Fibroblast of mammary gland (primary cell): ENCODE data around the gene PLXNA4.
A peak's percentile ranks its signal among the peaks of the same experiment; 100 is the strongest.

Experiments
- DNase-seq: peaks from one replicate; pipeline ENCODE4 v3.0.0-alpha.2; 2010; ENCODE audit warnings: low read depth
- H3K4me3 ChIP-seq: 2 replicates; pipeline ENCODE4 v1.5.1; 2011; ENCODE audit warnings: low read depth, mild to moderate bottlenecking, low read length, moderate library complexity; ENCODE audit not compliant: control insufficient read depth
- CTCF ChIP-seq: conservative IDR thresholded peaks from 2 replicates; pipeline ENCODE4 v1.5.1; 2011; ENCODE audit warnings: low read depth, low read length, inconsistent platforms; ENCODE audit not compliant: control insufficient read depth, insufficient read depth

The PLXNA4 gene

GRCh38 chr7:132471515-132471914 is 104.8 kb downstream of the PLXNA4 start:
- no peak for DNase-seq
- no peak overlapping the region for H3K4me3 ChIP-seq
- no peak for TF ChIP-seq CTCF

GRCh38 chr7:132469681-132470080 is 106.6 kb downstream of the PLXNA4 start:
- H3K4me3 ChIP-seq = no peak overlapping the region
- DNase-seq = no peak
- TF ChIP-seq CTCF = no peak

- no peak for TF ChIP-seq CTCF
- H3K4me3 ChIP-seq = no peak overlapping the region
- no peak for DNase-seq
Measured at GRCh38 chr7:132469264-132469663, 107.0 kb downstream of the PLXNA4 start.

- TF ChIP-seq CTCF = no peak
- DNase-seq = no peak
- H3K4me3 ChIP-seq = no peak overlapping the region
Measured at GRCh38 chr7:132466367-132466766, 109.9 kb downstream of the PLXNA4 start.

GRCh38 chr7:132465516-132465915 is 110.8 kb downstream of the PLXNA4 start:
- no peak for TF ChIP-seq CTCF
- DNase-seq = no peak
- H3K4me3 ChIP-seq = no peak overlapping the region

- H3K4me3 ChIP-seq = no peak overlapping the region
- DNase-seq = peak; percentile 38
- no peak for TF ChIP-seq CTCF
Measured at GRCh38 chr7:132464740-132465139, 111.5 kb downstream of the PLXNA4 start.

- H3K4me3 ChIP-seq = no peak overlapping the region
- DNase-seq = no peak
- TF ChIP-seq CTCF = no peak
Measured at GRCh38 chr7:132463922-132464321, 112.3 kb downstream of the PLXNA4 start.
